SK-N-SH (cell line): ENCODE data around the gene KPNA4. TPM values are rescaled to one million over a fixed set of nuclear protein-coding genes. Genes with fewer than 3 reads are reported as not detected.

ENCODE experiments used
- CTCF ChIA-PET: fragments of 300-600, 350-600 bp; formaldehyde crosslinking; extraction: SDS; loops from one replicate; lab custom pipeline; 2021; lab: Yijun Ruan, JAX
- POLR2A ChIA-PET: fragments of 350-600 bp; sonication (Branson Sonifier 250); formaldehyde crosslinking; extraction: SDS; loops from one replicate; lab custom pipeline; 2020; ENCODE audit warnings: antibody characterized with exemption, inconsistent platforms; lab: Yijun Ruan, JAX
- DNase-seq: peaks from one replicate; pipeline ENCODE4 v3.0.0; 2012
- H2AFZ ChIP-seq: fragments of 200-600 bp; sonication (generic); 2 replicates; pipeline ENCODE4 v1.8.1; 2016; ENCODE audit warnings: antibody characterized with exemption, mild to moderate bottlenecking, low read depth
- H3F3A ChIP-seq: fragments of 200-600 bp; sonication (generic); replicated peaks from 2 replicates; pipeline ENCODE3; 2016; ENCODE audit warnings: antibody characterized with exemption, mild to moderate bottlenecking; ENCODE audit not compliant: insufficient read depth
- H3K27ac ChIP-seq, 2 experiments: fragments of 200-500 bp in 1 of 2; fragments of 200-600 bp in 1 of 2; sonication (Bioruptor generic) in 1 of 2; sonication (generic), shearing (Covaris generic) in 1 of 2; 2 replicates each; pipeline versions ENCODE4 v1.5.1 to v1.6.1; 2014 to 2016; ENCODE audit warnings: low read depth in 2 of 2, inconsistent platforms in 1 of 2, low read length in 1 of 2, mild to moderate bottlenecking in 1 of 2, mixed read lengths in 1 of 2
- H3K27me3 ChIP-seq: fragments of 200-600 bp; sonication (generic), shearing (Covaris generic); 2 replicates; pipeline ENCODE4 v1.6.1; 2016; ENCODE audit warnings: mixed run types; ENCODE audit not compliant: insufficient read depth
- H3K36me3 ChIP-seq, 2 experiments: fragments of 200-500 bp in 1 of 2; fragments of 200-600 bp in 1 of 2; sonication (Bioruptor generic) in 1 of 2; sonication (generic) in 1 of 2; replicated peaks in 1 of 2; 2 replicates each; pipeline versions ENCODE3 to v1.5.1; 2014 to 2016; ENCODE audit warnings: low read length in 1 of 2, mild to moderate bottlenecking in 1 of 2; ENCODE audit not compliant: insufficient read depth in 2 of 2, control insufficient read depth in 1 of 2
- H3K4me1 ChIP-seq, 2 experiments: fragments of 200-500 bp in 1 of 2; fragments of 200-600 bp in 1 of 2; sonication (Bioruptor generic) in 1 of 2; sonication (generic), shearing (Covaris generic) in 1 of 2; 2 replicates each; pipeline versions ENCODE4 v1.5.1 to v1.6.1; 2014 to 2016; ENCODE audit warnings: low read depth in 1 of 2, low read length in 1 of 2, mixed run types in 1 of 2; ENCODE audit not compliant: insufficient read depth in 2 of 2, control insufficient read depth in 1 of 2
- H3K4me2 ChIP-seq: fragments of 200-600 bp; sonication (generic), shearing (Covaris generic); 2 replicates; pipeline ENCODE4 v1.6.1; 2017; ENCODE audit warnings: mixed run types
- H3K4me3 ChIP-seq, 2 experiments: fragments of 200-500 bp in 1 of 2; fragments of 200-600 bp in 1 of 2; sonication (Bioruptor generic) in 1 of 2; sonication (generic), shearing (Covaris generic) in 1 of 2; 2 replicates each; pipeline versions ENCODE4 v1.5.1 to v1.8.1; 2014 to 2016; ENCODE audit warnings: low read depth in 2 of 2, inconsistent platforms in 1 of 2, low read length in 1 of 2, mild to moderate bottlenecking in 1 of 2, mixed read lengths in 1 of 2, moderate library complexity in 1 of 2
- H3K79me2 ChIP-seq: fragments of 200-600 bp; sonication (generic); 2 replicates; pipeline ENCODE4 v1.8.1; 2017; ENCODE audit warnings: mild to moderate bottlenecking; ENCODE audit not compliant: insufficient read depth
- H3K9ac ChIP-seq: fragments of 200-600 bp; sonication (generic); 2 replicates; pipeline ENCODE4 v1.6.1; 2017; ENCODE audit warnings: mixed run types
- H3K9me2 ChIP-seq: fragments of 200-600 bp; sonication (generic); 2 replicates; pipeline ENCODE4 v1.6.1; 2017; ENCODE audit warnings: mixed run types
- H3K9me3 ChIP-seq: fragments of 200-600 bp; sonication (generic); 2 replicates; pipeline ENCODE4 v1.6.1; 2017; ENCODE audit warnings: mixed run types, mild to moderate bottlenecking, moderate library complexity
- H4K20me1 ChIP-seq: fragments of 200-600 bp; sonication (generic); 2 replicates; pipeline ENCODE4 v1.6.1; 2017; ENCODE audit warnings: mild to moderate bottlenecking, mixed run types; ENCODE audit not compliant: insufficient read depth
- CHD2 ChIP-seq: fragments of 150-350 bp; IDR thresholded peaks from 2 replicates; pipeline ENCODE4 v1.6.1; 2018; ENCODE audit warnings: low read length; ENCODE audit not compliant: partially characterized antibody
- FOSL2 ChIP-seq: IDR thresholded peaks from 2 replicates; pipeline ENCODE4 v1.4.0; 2012; ENCODE audit warnings: low read depth, mild to moderate bottlenecking, moderate library complexity, borderline replicate concordance
- GATA2 ChIP-seq: sonication (generic); formaldehyde crosslinking; IDR thresholded peaks from 2 replicates; pipeline ENCODE4 v1.5.0; 2020; ENCODE audit warnings: mild to moderate bottlenecking, missing genetic modification reagents
- TEAD4 ChIP-seq: IDR thresholded peaks from 2 replicates; pipeline ENCODE4 v1.4.0; 2012; ENCODE audit warnings: mild to moderate bottlenecking, borderline replicate concordance; ENCODE audit not compliant: insufficient read depth
- WGBS: methylation state at CpG from one replicate; pipeline ENCODE4 v1.1.6; 2017; ENCODE audit warnings: low lambda C conversion rate; 5-methylcytosine and 5-hydroxymethylcytosine counted together
- polyA plus RNA-seq, 3 experiments: library from polyadenylated mRNA; depleted of rRNA; stranded (reverse); fragments of >200 nt; gene quantifications; 2 replicates each; pipeline ENCODE4 v1.2.3, GENCODE V29; 2012
- small RNA-seq, 7 experiments: library from RNA; depleted of rRNA; stranded (forward); fragments of <200 nt; gene quantifications; one replicate each; pipeline ENCODE3, GENCODE V24; 2012
- TF ChIP-seq, protein P1 (sequence below): fragments of 150-350 bp; IDR thresholded peaks from 2 replicates; pipeline ENCODE4 v1.6.1; 2017; ENCODE audit warnings: antibody characterized with exemption, low read length, low read depth, borderline replicate concordance
- TF ChIP-seq, protein P2 (sequence below): IDR thresholded peaks from 2 replicates; pipeline ENCODE4; 2012

The KPNA4 gene
- polyA plus RNA-seq, 1 of the 3 experiments (the other 2 are of a cell fraction) = 7.4 TPM

DNA sequence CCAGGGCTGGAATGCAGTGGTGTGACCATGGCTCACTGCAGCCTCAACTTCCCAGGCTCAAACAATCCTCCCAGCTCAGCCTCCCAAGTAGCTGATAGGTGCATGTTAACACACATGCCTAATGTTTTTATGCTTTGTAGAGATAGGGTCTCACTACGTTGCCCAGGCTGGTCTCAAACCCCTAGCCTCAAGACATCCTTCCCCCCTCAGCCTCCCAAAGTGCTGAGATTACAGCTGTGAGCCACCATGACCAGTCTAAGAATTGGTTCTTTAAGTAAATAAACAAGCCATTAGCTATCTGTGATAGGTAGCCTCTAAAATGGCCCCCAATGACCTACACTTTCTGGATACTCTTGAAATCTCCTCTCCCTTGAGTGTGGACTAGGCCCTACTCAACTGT, 119.5 kb downstream of the KPNA4 start:
- H3K4me1 ChIP-seq = peaks cover 9 to 10% of the 10 kb centered on the region in 2 experiments
- peaks cover 5 to 29% of the 10 kb centered on the region in 2 experiments for H3K36me3 ChIP-seq
- H3K4me3 ChIP-seq = no peak overlapping the region
- no peak for DNase-seq
- H3K4me2 ChIP-seq = no peak overlapping the region
- WGBS = 100% methylated on average over 1 of the region's 1 CpG
- ChIA-PET CTCF (no interaction called here), POLR2A (no interaction called here)
- H4K20me1 ChIP-seq = no peaks in the 10 kb centered on the region
- H2AFZ ChIP-seq = no peak overlapping the region
- H3K79me2 ChIP-seq = peaks cover 84% of the 10 kb centered on the region
- no peak for TF ChIP-seq TEAD4
- TF ChIP-seq CHD2 = no peak
- TF ChIP-seq FOSL2 = no peak
- TF ChIP-seq, protein P1, sequence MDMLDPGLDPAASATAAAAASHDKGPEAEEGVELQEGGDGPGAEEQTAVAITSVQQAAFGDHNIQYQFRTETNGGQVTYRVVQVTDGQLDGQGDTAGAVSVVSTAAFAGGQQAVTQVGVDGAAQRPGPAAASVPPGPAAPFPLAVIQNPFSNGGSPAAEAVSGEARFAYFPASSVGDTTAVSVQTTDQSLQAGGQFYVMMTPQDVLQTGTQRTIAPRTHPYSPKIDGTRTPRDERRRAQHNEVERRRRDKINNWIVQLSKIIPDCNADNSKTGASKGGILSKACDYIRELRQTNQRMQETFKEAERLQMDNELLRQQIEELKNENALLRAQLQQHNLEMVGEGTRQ = no peak
- TF ChIP-seq, protein P2, sequence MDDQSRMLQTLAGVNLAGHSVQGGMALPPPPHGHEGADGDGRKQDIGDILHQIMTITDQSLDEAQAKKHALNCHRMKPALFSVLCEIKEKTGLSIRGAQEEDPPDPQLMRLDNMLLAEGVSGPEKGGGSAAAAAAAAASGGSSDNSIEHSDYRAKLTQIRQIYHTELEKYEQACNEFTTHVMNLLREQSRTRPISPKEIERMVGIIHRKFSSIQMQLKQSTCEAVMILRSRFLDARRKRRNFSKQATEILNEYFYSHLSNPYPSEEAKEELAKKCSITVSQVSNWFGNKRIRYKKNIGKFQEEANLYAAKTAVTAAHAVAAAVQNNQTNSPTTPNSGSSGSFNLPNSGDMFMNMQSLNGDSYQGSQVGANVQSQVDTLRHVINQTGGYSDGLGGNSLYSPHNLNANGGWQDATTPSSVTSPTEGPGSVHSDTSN = no peak
- TF ChIP-seq GATA2 = no peak
- H3K9me2 ChIP-seq = no peaks in the 10 kb centered on the region
- H3K9ac ChIP-seq = no peak overlapping the region
- H3K27ac ChIP-seq = no peak overlapping the region
- peaks cover 30% of the 10 kb centered on the region for H3F3A ChIP-seq
- H3K27me3 ChIP-seq = no peaks in the 10 kb centered on the region
- no peaks in the 10 kb centered on the region for H3K9me3 ChIP-seq

Small RNA genes within 50 kb of the gene (small RNA-seq; reads per million reads assigned to genes)
- 0 to 0.52 (median 0) reads per million in 7 experiments for gene RNU7-136P

Other genes with a start within 250 kb of the KPNA4 start
- gene IFT80, start 166.3 kb downstream of the KPNA4 start, polyA plus RNA-seq (2012; rRNA removed) = 10.5 and 17.4 TPM in 2 replicates
- 18.8 and 26.1 TPM in 2 replicates for gene SMC4, start 165.9 kb downstream of the KPNA4 start, polyA plus RNA-seq (2012; rRNA removed)
- 4.1 and 5.3 TPM in 2 replicates for gene TRIM59, start 115.8 kb downstream of the KPNA4 start, polyA plus RNA-seq (2012; rRNA removed)
- not detected in 2 replicates for gene ARL14, start 111.6 kb upstream of the KPNA4 start, polyA plus RNA-seq (2012; rRNA removed)
- 0.16 and 0.29 TPM in 2 replicates for gene PPM1L, start 190.7 kb upstream of the KPNA4 start, polyA plus RNA-seq (2012; rRNA removed)